Heart left ventricle (tissue), 16 donors: Measurements from ENCODE around the gene GET3. TPM values are rescaled to one million over a fixed set of nuclear protein-coding genes. Genes with fewer than 3 reads are reported as not detected.

Experiments used
- ATAC-seq, 4 donors: fragments of 200-7000 bp; cut with Tn5 transposase; one replicate each; pipeline ENCODE4 v1.9.1; 2020 to 2022; ENCODE audit warnings: moderate library complexity in 4 of 4, mild to moderate bottlenecking in 3 of 4, moderate number of reproducible peaks in 1 of 4
- DNase-seq, 5 donors: peaks; one replicate each; pipeline ENCODE4 v3.0.0-alpha.2; 2020
- H3K27ac ChIP-seq, 12 donors: fragments of 200-600 bp; sonication (generic) in 4 of 12; one replicate each; pipeline versions ENCODE4 v1.5.0 to v1.8.0; 2016 to 2022; ENCODE audit warnings: mild to moderate bottlenecking in 2 of 12
- H3K27me3 ChIP-seq, 9 donors: fragments of 200-600 bp; sonication (generic) in 2 of 9; one replicate each; pipeline versions ENCODE4 v1.5.1 to v1.8.0; 2016 to 2022; ENCODE audit warnings: mild to moderate bottlenecking in 3 of 9
- H3K36me3 ChIP-seq, 9 donors: fragments of 200-600 bp; sonication (generic) in 2 of 9; one replicate each; pipeline versions ENCODE4 v1.5.0 to v1.8.0; 2018 to 2022; ENCODE audit warnings: mild to moderate bottlenecking in 2 of 9
- H3K4me1 ChIP-seq, 12 donors: fragments of 200-600 bp; sonication (generic) in 4 of 12; one replicate each; pipeline versions ENCODE4 v1.5.0 to v1.8.0; 2016 to 2022; ENCODE audit warnings: mild to moderate bottlenecking in 3 of 12
- H3K4me3 ChIP-seq, 12 donors: fragments of 200-600 bp; sonication (generic) in 4 of 12; one replicate each; pipeline versions ENCODE4 v1.5.0 to v1.8.0; 2017 to 2022; ENCODE audit warnings: mild to moderate bottlenecking in 9 of 12, moderate library complexity in 4 of 12
- H3K9me3 ChIP-seq, 12 donors: fragments of 200-600 bp; sonication (generic) in 4 of 12; one replicate each; pipeline versions ENCODE4 v1.5.0 to v1.8.0; 2016 to 2022; ENCODE audit warnings: mild to moderate bottlenecking in 1 of 12
- CTCF ChIP-seq, 12 donors: fragments of 200-600 bp; sonication (generic) in 4 of 12; IDR thresholded peaks; one replicate each; pipeline versions ENCODE4 v1.5.0 to v1.8.0; 2018 to 2022; ENCODE audit warnings: antibody characterized with exemption in 12 of 12, mild to moderate bottlenecking in 5 of 12
- POLR2A ChIP-seq, 2 donors: fragments of 450-650 bp; IDR thresholded peaks; one replicate each; pipeline ENCODE4 v1.6.1; 2017; ENCODE audit warnings: antibody characterized with exemption in 2 of 2, mild to moderate bottlenecking in 2 of 2, moderate library complexity in 2 of 2
- WGBS, 4 donors: extraction: QIAGEN DNeasy Blood & Tissue Kit in 2 of 4; methylation state at CpG; one replicate each; pipeline versions ENCODE4 v1.1.5 to v1.1.7; 2013 to 2018; 5-methylcytosine and 5-hydroxymethylcytosine counted together
- intact Hi-C, 10 donors: fragments of 100-400 bp; cut with DNase I; formaldehyde crosslinking; loops; one replicate each; pipeline versions ENCODE4 v1.11.1 to v1.14.2; 2022
- polyA plus RNA-seq, 2 donors: library from polyadenylated mRNA; stranded (reverse); fragments of 200-250 nt; gene quantifications; one replicate each; pipeline ENCODE4 v1.2.3, GENCODE V29; 2013
- total RNA-seq, 9 donors: library from RNA; depleted of rRNA in 2 of 9; stranded (reverse); fragments of >200 nt in 2 of 9; fragmentation: NEBNext Ultra II Directional in 3 of 9; extraction: Animal tissue kit (Norgen Biotek cat#: 25700) in 3 of 9; gene quantifications; one replicate each; pipeline versions ENCODE4 v1.1.0 to v1.2.4, GENCODE V29; 2016 to 2023
- donor health status: ischemic (EF 13 %, LVEDD 7.1; RV severe dilation, severe dysfunction).
- donor health status: healthy with polysubstance abuse.
- donor health status: DM: no; HTN: yes; CAD: no.
- donor health status: DM: no; HTN: no; CAD: no.
- donor health status: ischemic (EF 25% LVEDD 6.9; RV normal size, moderate dysfunction).
- donor health status: ischemic (EF 25% LVEDD 5.7; RV mildly dilated, moderate dysfunction).
- donor health status: healthy.
- donor health status: DM: yes; HTN: yes; CAD: no.
- donor health status: ischemic (EF 35%, LVEDD 5.7; RV mildly dilated, moderate dysfunction).
- donor health status: nonischemic (EF 11% LVEDD 7.7; RV severe dilation, severe dysfunction).
- donor health status: DM: yes; HTN: yes; CAD: no.
- donor health status: PGD.
- donor health status: ischemic (EF 29% LVEDD 5.4; RV normal size, mild dysfunction).
- donor health status: nonischemic (EF 23%, LVEDD 6.1; RV moderate dilation, normal function).

GET3 gene
- total and polyA plus RNA-seq, 11 donors = 54.3 to 133 (median 62.9) TPM

GRCh38 chr19:12763100-12763499 lies 25.8 kb downstream of the GET3 start:
- peak overlapping the region in 11 of 12 donors; percentile 45 to 94 (median 79) for H3K27ac ChIP-seq
- peak overlapping the region in 1 of 12 donors; percentile 14 for H3K4me3 ChIP-seq
- intact Hi-C loops = loop anchor here in 8 of 10 donors (5.0 kb wide), 2 partner anchors 34 to 84 kb away; no protein-coding TSS in a partner anchor
- H3K27me3 ChIP-seq = no peaks in the 10 kb centered on the region
- WGBS, 4 donors = 56 to 66% (median 63%) methylated on average over 8 to 11 of the region's 11 CpGs
- H3K9me3 ChIP-seq = no peaks in the 10 kb centered on the region
- DNase-seq (peak in 4 of 5 donors; percentile 68 to 89 (median 82)), ATAC-seq (peak; percentile 82 to 90 (median 88))
- H3K4me1 ChIP-seq = peaks cover 0 to 29% (median 9%) of the 10 kb centered on the region in 12 donors
- H3K36me3 ChIP-seq = peaks cover 0 to 48% (median 34%) of the 10 kb centered on the region in 9 donors
- TF ChIP-seq CTCF (IDR thresholded peaks at IDR 0.05) = no peak
- TF ChIP-seq POLR2A (IDR thresholded peaks at IDR 0.05) = no peak

GRCh38 chr19:12764698-12765097 lies 27.4 kb downstream of the GET3 start:
- DNase-seq (no peak), ATAC-seq (no peak)
- Histone ChIP-seq H3K9me3 (no peaks in the 10 kb centered on the region), H3K27me3 (no peaks in the 10 kb centered on the region), H3K27ac (peak overlapping the region in 2 of 12 donors; percentile 61 to 74), H3K36me3 (peaks cover 0 to 56% (median 36%) of the 10 kb centered on the region in 9 donors), H3K4me3 (no peak overlapping the region), H3K4me1 (peaks cover 0 to 29% (median 9%) of the 10 kb centered on the region in 12 donors)
- TF ChIP-seq POLR2A (IDR thresholded peaks at IDR 0.05) (no peak), CTCF (IDR thresholded peaks at IDR 0.05) (no peak)
- intact Hi-C loops = loop anchor here in 9 of 10 donors (5.0 kb wide), 3 partner anchors 33 to 83 kb away; partner anchors contain the start of genes PRDX2 (in 1 of the 9) and THSD8 (in 1 of the 9)
- WGBS, 4 donors = 95 to 99% (median 97%) methylated on average over 10 to 16 of the region's 16 CpGs

- peak overlapping the region in 9 of 12 donors; percentile 14 to 61 (median 48) for H3K4me3 ChIP-seq
- H3K9me3 ChIP-seq = no peaks in the 10 kb centered on the region
- TF ChIP-seq CTCF (IDR thresholded peaks at IDR 0.05) (peak in 10 of 12 donors; percentile 66 to 99 (median 84)), POLR2A (IDR thresholded peaks at IDR 0.05) (peak in 1 of 2 donors; percentile 35)
- DNase-seq = peak; percentile 77 to 93 (median 88)
- peak overlapping the region in 11 of 12 donors; percentile 15 to 82 (median 61) for H3K27ac ChIP-seq
- no peaks in the 10 kb centered on the region for H3K27me3 ChIP-seq
- peaks cover 0 to 61% (median 40%) of the 10 kb centered on the region in 9 donors for H3K36me3 ChIP-seq
- ATAC-seq = peak in 3 of 4 donors; percentile 66 to 85 (median 76)
- intact Hi-C loops = loop anchor here in 5 of 10 donors (1.0 to 5.0 kb wide), 3 partner anchors 36 to 81 kb away; partner anchors contain the start of genes PRDX2 (in 1 of the 5) and THSD8 (in 1 of the 5)
- WGBS, 4 donors = 1 to 35% (median 17%) methylated on average over 14 to 30 of the region's 30 CpGs
- H3K4me1 ChIP-seq = peaks cover 0 to 39% (median 9%) of the 10 kb centered on the region in 12 donors
Measured at GRCh38 chr19:12766051-12766521, 28.8 kb downstream of the GET3 start.

GRCh38 chr19:12767150-12767549 lies 29.9 kb downstream of the GET3 start:
- Histone ChIP-seq H3K9me3 (no peaks in the 10 kb centered on the region), H3K36me3 (peaks cover 0 to 62% (median 36%) of the 10 kb centered on the region in 9 donors), H3K4me3 (no peak overlapping the region), H3K27me3 (no peaks in the 10 kb centered on the region), H3K27ac (peak overlapping the region in 2 of 12 donors; percentile 74 to 82), H3K4me1 (peaks cover 0 to 46% (median 11%) of the 10 kb centered on the region in 12 donors)
- TF ChIP-seq CTCF (IDR thresholded peaks at IDR 0.05) (no peak), POLR2A (IDR thresholded peaks at IDR 0.05) (no peak)
- DNase-seq (no peak), ATAC-seq (no peak)
- intact Hi-C loops = loop anchor here in 4 of 10 donors (5.0 kb wide), 2 partner anchors 35 to 80 kb away; partner anchors contain the start of genes PRDX2 (in 1 of the 4) and THSD8 (in 1 of the 4)
- WGBS, 4 donors = 89 to 94% (median 93%) methylated on average over 11 of the region's 11 CpGs
